ENCODE results near the gene STXBP1.
"Not testable (repeated sequence)": the region's sequence is repeated elsewhere in the genome, so short reads cannot be mapped to it uniquely, and the experiment has no call there.

STXBP1 gene

DNA sequence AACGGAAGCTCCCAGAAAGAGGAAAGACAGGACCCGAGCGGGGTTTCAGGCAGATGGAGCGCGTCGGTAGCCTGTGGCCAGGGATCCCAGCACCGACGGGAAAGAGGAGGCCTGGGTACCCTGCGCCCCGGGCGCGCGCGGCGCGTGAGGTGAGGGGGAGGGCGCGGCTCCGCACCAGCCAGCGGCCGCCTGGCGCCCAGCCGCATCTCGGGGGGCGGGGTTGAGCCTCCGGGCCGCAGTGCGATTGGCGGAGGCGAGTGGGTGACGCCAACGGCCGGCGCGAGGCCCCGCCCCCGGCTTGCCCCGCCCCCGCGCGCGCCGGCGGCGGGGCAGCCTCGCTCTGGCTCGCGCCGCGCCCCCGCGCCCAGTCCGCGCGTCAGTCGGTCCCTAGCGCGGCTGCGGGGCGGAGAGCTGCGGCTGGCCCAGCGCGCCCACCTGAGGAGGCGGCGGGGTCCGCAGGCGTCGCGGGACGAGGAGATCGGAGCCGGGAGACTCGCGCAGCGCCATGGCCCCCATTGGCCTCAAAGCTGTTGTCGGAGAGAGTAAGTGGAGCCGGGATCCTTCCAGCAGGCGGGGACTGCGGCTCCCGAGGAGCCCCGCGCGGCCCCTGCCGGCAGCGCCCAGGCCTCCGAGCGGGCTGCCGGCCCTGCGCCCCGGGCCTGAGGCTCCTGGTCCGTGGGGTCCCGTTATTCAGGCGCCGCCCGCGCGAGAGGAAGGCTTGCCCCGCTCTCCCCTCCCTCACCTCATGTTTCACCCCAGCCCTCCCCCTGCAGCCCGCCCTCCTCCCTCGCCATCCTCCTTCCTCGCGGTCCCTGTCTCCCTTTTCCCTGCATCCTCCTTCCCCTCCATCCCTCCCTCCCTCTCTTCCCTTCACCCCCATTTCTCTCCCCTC lies at the start of gene STXBP1:
STXBP1 (plus strand) TSS at position 379 of the 892 bp plus-strand sequence; CDS start at position 506, 127 bp downstream.
- peak in 1 of 2 donors; percentile 55 for DNase-seq

DNA sequence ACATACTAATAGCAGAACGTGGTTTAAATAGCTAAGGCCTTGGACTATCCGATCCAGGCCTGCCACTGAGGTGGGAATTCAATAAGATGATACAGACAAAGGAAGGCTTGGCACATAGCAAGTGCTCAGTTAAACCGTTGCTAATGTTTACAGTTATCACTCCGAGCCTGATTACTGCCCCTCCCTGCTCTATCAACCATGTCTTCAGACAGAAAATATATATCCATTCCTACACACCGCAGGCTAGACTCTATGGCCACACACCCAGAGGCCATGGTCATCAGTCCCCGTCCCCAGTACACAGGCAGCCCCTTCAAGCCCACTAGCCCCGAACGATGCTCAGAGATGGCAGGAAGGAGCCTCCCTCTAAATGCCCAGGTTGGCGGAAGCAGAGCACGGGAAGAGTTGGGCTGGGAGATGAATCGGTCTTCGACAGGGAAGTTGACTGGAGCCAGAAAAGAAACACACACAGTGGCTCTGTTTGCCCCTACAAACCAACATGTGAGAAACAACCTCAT lies 49.7 kb upstream of the STXBP1 start:
- no peak for DNase-seq

DNA sequence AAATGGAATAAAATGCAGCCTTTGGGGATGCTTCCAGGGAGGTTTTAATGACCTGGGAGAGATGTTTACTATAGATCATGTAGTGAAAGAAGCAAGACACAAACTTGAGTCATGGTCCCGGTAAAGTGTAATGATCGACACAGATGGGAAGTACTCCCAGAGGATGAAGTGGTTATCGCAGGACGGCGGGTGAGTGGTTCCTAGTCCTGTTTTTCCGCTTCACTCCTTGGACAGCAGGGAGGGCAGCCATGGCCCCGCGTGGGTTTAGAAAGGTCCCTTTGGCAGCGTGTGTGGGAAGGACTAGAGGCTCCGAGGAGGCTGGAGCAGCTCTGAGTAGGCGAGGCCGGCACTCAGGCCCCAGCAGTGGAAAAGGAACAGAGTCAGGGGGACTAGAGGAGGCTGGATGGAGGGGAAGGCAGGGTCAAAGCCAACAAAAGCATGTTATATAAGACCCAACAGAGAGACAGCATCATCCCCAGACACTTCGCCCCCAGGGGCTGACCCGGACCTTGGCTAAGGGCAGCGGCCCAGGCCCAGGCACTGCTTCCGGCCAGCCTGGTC lies 49.2 kb upstream of the STXBP1 start:
- no peak for DNase-seq

DNA sequence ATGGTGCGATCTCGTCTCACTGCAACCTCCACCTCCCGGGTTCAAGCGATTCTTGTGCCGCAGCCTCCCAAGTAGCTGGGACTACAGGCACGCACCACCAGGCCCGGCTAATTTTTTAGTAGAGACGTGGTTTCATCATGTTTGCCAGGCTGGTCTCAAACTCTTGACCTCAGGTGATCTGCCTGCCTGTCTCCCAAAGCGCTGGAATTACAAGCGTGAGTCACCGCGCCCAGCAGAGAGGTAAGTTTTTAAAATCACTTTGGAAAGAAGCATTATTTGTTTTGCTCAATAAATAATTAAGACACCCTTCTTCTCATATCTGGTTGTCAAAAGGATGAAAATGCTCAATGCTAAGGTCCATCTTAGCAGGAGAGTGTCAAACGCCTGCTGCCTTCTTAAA lies 48.5 kb upstream of the STXBP1 start:
- no peak for DNase-seq

DNA sequence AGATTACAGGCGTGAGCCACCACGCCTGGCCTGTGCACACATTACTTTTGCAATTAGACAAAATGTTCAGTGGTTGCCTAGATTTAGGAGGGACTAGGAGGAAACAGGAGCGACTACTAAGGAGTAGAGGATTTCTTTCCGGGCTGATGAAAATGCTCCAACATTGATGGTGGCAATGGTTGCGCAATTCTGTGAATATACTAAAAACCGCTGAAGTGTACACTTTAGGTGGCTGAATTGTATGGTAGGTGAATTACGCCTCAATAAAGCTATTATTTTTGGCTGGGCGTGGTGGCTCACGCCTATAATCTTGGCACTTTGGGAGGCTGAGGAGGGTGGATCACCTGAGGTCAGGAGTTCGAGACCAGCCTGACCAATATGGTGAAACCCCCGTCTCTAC lies 46.8 kb upstream of the STXBP1 start:
- DNase-seq = no peak

DNA sequence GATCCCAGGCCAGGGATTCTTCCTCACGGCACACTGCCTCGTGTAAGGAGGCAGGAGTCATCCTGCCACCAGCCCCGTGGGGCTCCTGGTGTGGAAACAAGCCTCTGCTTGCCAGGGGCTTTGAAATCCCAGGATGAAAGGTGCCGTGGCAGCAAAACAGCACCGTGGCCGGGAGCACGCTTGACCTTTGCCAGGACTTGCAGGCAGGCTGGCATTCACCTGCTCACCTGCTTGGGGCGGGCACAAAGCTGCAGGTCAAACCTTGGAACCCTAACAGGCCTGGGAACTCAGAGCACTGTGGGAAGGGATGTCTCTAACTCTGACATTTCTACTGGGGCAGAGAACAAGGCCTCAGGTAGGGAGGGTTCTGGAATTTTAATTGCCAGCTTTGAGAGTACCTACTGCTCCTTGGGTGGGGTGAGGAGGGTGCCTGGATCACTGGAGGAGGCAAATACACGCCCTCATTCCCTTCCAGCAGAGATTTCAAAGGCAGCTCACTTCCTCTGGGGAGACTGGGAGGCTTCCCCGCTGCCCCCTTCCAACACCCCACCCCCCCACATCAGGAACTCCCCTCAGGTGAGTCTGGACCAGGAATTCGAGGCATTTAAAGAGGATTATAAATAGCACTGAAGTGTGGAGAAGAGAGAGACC lies 45.6 kb upstream of the STXBP1 start:
- no peak for DNase-seq

DNA sequence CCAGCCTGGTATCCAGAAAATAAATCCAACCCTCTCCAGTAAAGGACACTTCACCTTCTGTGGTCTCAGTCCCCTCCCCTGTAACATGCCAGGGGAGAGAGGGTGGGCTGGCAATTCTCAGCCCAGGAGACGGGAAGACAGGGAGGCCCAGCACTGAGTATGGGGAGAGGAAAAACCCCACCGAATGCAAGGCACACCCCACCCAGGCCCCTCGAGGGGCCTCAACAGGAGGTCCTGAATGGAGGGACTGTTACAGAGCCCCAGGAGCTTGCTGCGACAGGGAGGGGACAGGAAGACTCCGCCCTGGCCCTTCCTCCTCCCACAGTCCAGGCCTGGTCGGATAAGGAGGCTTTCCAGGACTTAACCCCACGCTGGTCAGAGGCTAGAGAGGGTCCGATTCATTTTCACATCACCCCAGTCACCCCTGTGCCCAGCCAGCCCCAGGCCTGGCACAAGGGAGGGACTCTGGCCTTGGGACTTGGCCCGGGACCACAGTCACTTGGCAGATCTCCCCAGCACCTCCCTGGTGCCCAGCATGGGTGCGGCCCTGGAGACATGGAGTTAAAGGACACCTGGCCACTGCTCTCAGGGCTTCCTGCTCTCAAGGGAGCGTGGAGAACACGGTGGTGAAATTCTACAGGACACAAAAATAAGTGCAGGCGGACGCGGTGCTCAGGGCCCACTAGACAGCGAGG lies 44.9 kb upstream of the STXBP1 start:
- DNase-seq = no peak

DNA sequence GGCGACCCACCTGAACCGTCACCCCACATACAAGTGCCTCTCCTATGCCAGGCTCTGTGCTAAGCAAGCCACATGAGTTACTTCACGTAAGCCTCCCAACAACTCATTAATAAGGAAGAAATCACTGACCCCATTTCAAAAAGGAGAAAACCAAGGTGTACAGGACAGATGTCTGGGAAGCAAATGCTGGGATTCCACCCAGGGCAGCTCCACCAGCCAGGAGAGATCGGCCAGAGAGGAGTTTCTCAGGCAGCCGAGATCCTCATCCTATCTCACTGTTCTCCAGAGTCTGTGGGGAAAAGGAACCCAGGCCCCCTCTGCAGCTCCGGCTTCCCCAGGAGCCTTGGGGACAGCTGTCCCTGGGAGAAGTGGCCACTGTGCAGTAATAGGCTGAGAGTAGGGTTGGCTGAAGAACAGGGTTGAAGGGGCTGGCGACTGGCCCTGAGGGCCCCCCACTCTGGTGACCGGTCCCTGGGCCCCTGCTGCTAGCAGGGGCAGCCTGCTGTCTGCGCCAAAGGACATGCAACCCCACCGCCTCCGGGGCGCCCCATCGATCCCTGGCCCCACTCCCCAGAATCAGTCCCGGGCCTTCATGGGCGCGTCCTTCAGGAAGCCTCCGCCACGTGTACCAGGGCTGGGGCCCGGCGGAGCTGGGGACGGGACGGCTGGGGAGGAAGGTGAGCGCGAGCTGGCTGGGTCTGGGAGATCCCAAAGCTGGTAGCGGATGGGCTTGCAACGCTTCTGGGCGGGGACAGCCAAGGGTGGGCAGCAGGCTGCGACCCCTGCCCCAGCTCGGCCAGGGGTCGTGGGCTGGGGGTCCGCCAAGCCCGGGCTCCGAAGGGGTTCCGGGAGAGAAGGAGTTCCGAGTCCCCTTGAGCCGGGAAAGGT lies 44.1 kb upstream of the STXBP1 start:
- no peak for DNase-seq

DNA sequence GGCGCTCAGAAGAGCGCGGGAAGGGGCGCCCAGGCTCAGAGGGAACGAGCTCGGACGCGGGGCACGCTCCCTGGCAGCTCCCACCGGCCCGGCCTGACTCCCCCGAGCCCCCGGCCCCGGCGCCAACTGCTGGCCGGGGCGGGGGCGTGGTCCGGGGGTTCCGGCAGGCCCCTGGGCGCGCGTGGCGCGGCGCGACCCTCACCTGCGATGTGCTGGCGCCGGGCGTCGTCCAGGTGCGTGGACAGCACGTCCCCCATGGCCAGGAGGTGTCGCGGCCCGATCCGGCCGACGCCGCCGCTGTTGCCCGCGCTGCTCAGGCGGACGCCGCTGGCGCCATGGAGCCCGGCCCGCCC lies 43.5 kb upstream of the STXBP1 start:
- no peak for DNase-seq

DNA sequence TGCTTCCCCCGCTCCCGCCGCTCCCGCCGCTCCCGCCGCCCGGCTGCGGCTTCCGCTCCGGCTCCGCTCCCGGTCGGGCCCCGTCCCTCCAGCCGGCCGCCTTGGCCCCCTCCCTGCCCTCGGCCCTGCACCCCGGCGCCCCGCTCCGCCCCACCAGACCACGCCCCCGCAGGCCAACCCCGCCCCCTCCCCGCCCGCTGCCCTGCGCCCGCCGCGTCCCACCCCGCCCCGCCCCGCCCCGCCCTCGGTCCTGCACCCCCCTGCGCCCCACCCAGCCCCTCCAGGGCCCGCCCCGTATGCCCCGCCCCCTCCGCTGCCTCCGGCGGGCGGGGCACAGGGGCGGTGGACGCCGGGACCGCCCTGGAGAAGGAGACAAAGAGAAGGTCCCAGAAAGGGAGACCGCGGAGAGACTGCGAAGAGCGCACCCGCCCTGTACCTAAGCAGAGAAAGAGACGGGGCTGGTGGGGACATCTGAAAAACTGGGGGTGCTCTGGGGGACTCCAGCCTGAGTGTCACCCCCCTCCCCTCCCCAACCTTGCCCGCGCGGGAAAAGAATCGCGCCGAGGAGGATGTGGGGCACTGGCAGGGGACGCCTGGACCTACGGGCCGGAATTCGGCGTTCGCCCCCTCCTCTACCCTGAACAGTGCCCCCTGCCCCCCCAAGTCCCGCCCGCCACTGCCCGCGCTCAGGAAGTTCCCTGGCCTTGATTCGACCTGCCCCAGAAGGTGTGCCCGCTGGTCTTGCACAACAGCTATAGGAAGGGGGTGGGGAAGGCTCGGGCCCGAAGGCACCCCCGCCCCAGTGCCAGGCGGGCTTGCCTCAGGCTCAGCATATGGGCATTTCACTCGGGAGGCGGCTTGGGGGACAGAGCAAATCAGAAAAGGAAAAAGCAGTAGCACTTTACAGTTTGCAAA lies 42.8 kb upstream of the STXBP1 start:
- DNase-seq = peak; percentile 45 to 86

DNA sequence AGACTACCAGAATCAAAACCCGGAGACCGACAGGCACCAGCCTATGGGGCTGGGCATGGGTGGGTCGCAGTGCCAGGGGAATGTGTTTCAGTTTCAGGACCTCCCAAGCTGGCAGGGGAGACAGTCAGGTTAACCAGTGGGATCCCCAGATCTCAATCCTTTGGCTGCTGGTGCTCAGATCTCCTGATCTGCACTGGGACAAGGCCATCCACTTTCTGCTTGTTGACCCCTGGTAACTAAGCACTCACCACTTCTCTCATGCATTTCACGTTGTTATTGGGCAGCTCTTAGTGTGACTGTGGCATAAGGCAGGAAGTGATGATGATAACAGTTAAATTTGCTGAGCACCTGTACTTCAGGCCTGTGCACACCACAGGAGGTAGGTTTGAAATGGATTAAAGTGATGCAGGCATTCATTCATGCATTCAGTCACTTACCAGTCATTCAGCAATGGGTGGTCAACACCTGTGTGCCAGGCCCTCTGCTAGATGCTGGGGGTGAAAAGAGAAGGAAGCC lies 42.1 kb upstream of the STXBP1 start:
- DNase-seq = no peak

DNA sequence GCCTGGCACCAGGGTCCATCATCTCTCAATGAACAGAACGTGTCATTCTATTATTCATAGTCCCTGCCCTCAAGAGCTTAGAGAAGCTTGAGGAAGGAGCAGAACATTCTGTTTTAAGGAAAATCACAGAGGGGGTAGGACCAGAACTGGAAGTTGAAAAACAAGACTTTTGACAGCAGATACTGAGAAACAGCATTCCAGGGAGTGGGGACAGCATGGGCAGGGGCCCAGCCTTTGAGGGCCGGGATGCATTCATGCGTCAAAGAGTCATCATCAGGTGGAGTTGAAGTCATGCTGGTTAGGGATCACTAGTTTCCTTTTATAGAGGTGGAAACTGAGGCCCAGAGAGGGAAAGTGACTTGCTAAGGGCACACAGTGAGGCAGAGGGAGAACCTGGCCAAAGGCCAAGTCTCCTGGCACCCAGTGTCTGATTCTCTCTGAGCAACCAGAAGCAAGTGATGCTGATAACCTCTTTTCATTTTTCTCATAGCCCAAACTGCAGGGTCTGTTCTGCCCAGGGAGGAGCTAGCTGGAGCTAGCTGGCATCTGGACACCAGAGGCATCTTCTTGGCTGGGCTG lies 41.5 kb upstream of the STXBP1 start:
- no peak for DNase-seq

DNA sequence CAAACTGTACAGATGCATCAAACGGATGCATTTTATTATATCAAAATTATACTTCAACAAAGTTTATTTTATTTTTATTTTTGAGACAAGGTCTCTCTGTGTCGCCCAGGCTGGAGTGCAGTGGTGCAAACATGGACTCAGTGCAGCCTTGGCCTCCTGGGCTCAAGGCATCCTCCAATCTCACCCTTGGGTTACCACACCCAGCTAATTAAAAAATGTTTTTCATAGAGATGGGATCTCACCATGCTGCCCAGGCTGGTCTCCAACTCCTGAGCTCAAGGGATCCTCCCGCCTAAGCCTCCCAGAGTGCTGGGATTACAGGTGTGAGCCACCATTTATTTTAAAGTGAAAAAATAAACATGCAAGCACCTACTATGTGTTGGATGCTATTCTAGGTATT lies 40.1 kb upstream of the STXBP1 start:
- DNase-seq = no peak

DNA sequence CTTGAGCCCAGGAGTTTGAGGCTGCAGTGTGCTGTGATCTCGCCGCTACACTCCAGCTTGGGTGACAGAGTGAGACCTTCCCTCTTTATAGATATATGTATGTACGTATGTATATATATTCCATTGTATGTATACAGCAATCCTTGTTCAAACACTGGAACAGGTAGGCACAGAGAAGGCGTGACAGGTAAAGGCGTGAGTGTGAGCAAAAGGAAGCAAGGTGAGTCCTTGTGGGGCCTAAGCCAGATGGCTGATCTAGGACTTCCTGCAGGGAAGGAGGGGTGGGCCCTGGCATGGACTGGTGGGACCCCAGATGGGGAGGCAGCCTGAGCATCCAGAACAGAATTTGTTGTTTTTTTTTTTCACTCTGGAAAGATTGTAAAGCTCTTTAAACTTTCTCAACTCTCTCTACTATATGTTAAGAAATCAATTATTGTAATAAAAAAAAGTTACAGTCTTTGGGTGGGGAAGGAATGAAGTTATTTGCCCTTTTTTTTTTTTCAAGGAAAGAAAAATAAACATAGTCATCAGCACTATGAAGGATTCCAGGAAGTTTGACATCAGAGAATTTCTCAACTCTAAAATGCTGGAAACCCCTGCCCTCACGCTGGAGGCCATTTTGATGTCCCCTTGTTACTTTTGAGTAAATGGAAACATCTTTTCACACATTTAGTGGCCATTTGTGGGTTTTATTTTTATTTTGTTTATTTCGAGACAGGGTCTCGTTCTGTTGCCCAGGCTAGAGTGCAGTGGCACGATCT lies 38.9 kb upstream of the STXBP1 start:
- DNase-seq = no peak

DNA sequence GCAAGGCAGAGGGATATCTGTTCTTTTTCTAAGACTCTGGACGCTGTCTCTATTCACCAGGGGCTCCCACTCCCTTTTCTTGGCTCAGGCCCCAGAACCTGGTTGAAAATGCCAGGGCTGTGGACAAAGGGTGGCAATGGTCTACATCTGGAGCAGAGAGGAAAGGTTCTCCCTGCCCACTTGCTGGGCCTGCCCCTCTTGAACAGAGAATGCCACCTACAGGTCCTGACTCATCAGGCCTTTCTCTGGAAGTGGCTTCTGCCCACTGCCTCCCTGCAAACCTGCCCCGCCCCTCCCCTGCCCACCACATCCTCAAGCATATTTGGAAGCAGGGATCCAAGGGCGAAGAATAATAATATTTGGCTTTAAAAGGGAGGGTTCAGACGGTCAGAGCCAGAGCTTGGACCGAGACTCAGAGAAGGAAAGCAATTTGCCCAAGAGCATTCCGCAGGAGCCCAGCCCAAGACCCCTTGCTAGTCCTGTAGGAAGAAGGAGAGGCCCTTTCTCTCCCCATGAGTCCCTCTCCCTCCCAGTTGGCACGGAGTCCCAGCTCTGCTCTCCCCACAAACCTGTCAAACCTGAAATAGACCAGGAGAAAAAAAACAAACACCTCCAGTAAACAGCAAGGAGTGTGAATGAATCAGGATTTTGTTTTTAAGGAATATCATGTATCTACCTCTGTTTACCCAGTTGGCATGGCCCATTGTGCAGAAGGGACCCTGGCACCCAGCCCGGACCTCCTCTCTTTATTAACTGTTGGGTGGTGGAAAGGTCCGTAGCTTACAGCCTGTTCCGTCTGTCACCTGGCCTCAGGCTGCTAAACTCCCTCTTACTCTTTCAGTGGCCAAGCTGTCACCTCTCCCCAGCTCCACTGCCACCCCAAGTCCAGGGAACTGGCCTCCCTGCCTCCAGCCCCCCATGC lies 37.7 kb upstream of the STXBP1 start:
- no peak for DNase-seq

DNA sequence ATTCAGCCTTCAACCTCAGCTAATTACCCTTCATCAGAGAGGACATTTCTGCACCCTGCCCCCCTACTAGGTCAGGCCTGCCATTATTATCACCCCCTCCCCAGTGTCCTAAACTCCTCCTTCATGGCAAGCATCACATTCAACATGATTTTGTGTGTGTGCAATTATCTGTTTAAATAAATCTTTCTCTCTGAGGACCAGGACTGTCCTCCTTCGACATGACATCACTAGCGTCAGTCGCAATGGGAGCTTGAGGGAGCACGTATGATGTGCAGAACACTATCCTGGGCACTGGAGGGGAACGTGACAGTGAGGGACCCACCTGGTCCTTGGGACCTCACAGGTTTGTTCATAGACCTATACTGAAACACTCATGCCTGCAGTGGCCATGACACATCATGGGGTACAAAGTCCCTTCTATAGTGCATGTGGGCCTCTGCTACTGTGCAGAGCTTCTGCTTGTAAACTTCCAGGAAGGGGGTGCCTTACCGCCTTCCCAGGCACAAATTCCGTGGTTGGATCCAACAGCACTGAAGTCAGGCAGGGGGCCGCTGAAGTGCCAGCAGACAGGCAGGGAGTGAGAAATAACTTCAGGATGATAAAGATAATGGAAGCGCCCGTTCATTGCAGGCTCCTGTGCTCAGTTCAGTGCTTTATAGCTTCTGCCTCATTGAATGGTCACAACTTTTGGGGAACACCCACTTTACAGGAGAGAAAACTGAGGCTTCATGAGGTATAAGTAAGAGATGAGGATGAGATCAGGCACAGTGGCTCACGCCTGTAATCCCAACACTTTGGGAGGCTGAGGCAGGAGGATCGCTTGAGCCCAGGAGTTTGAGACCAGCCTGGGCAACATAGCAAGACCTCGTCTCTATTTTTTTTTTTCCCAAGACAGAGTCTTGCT lies 36.0 kb upstream of the STXBP1 start:
- no peak for DNase-seq

DNA sequence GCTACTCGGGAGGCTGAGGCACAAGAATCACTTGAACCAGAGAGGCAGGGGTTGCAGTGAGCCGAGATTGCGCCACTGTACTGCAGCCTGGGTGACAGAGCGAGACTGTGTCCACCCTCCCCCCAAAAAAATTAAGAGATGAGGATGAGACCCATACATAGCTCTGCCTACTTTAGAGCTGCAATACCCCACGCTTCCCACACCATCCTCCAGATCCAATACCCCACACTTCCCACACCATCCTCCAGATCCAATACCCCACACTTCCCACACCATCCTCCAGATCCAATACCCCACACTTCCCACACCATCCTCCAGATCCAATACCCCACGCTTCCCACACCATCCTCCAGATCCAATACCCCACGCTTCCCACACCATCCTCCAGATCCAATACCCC lies 34.9 kb upstream of the STXBP1 start:
- DNase-seq = not testable (repeated sequence)

DNA sequence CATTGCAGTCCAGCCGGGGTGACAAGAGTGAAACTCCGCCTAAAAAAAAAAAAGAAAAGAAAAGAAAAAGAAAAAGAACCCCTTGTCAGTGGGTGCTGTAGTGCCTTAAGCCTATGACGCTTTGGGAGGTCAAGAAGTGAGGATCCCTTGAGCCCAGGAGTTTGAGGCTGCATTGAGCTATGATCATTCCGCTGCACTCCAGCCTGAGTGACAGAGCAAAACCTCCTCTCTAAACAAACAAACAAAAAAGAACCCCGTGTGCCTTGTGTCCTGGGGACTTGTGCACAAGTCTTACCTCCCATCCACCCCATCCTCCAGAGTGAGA lies 33.5 kb upstream of the STXBP1 start:
- DNase-seq = no peak

Measured in bone marrow (tissue), 2 donors.